Stimulated activated effector memory CD8-positive, alpha-beta T cell treated with anti-CD3 and anti-CD28 coated beads, Interleukin-12 subunit alpha, Interleukin-12 subunit beta, amount 100 ng/mL, for 72 hours (primary cell): ENCODE results near the gene PDCD4.

ENCODE experiments used
- ATAC-seq: fragments of 150-1000 bp; cut with Tn5 transposase; 2 replicates; pipeline ENCODE4 v1.10.0; 2021
- DNase-seq, 2 donors: peaks; one replicate each; pipeline ENCODE4 v3.0.0; 2021 to 2022; ENCODE audit warnings: low spot score in 2 of 2
- H3K27ac Mint-ChIP-seq: one replicate; pipeline ENCODE4 v1.8.0; 2022; ENCODE audit warnings: mild to moderate bottlenecking, mixed read lengths
- H3K36me3 Mint-ChIP-seq: one replicate; pipeline ENCODE4 v1.8.0; 2022; ENCODE audit warnings: mild to moderate bottlenecking, mixed read lengths
- H3K4me1 Mint-ChIP-seq: one replicate; pipeline ENCODE4 v1.8.0; 2022; ENCODE audit warnings: mixed read lengths
- H3K4me3 Mint-ChIP-seq: one replicate; pipeline ENCODE4 v1.8.0; 2022; ENCODE audit warnings: mild to moderate bottlenecking, mixed read lengths
- H3K9me3 Mint-ChIP-seq: one replicate; pipeline ENCODE4 v1.8.0; 2022; ENCODE audit warnings: mixed read lengths

PDCD4 gene

GRCh38 chr10:110871298-110872084 is at the start of gene PDCD4:
TSS of gene PDCD4 (plus strand) at chr10:110871928. CDS start at chr10:110876028, 4,100 bp downstream.
- DNase-seq (peak; percentile 88 to 99), ATAC-seq (peak; percentile 90)
- Mint-ChIP-seq H3K27ac (peak within 1 kb of the TSS; percentile 98), H3K4me3 (peak within 1 kb of the TSS; percentile 81), H3K9me3 (no peaks in the 10 kb centered on the region), H3K36me3 (peaks cover 44% of the 10 kb centered on the region), H3K4me1 (peaks cover 54% of the 10 kb centered on the region)

- H3K9me3 Mint-ChIP-seq: no peaks in the 10 kb centered on the region
Observed at GRCh38 chr10:110822035-110822711, 49.6 kb upstream of the PDCD4 start.

GRCh38 chr10:110822712-110823311 is 48.9 kb upstream of the PDCD4 start:
- Mint-ChIP-seq H3K36me3 (no peaks in the 10 kb centered on the region), H3K27ac (no peak overlapping the region)
- no peak for ATAC-seq

More at GRCh38 chr10:110822035-110822711, 49.6 kb upstream of the PDCD4 start:
- Mint-ChIP-seq H3K36me3 (no peaks in the 10 kb centered on the region), H3K4me3 (no peak overlapping the region), H3K4me1 (peaks cover 6% of the 10 kb centered on the region), H3K27ac (no peak overlapping the region)
- DNase-seq: no peak
- ATAC-seq: no peak

GRCh38 chr10:110824152-110824441 is 47.6 kb upstream of the PDCD4 start:
- DNase-seq: no peak
- no peak for ATAC-seq
- peak overlapping the region; percentile 33 for H3K27ac Mint-ChIP-seq
- H3K4me1 Mint-ChIP-seq: peaks cover 6% of the 10 kb centered on the region
- no peaks in the 10 kb centered on the region for H3K9me3 Mint-ChIP-seq
- no peaks in the 10 kb centered on the region for H3K36me3 Mint-ChIP-seq
- H3K4me3 Mint-ChIP-seq: no peak overlapping the region

More at GRCh38 chr10:110822712-110823311, 48.9 kb upstream of the PDCD4 start:
- DNase-seq: no peak
- Mint-ChIP-seq H3K4me1 (peaks cover 6% of the 10 kb centered on the region), H3K9me3 (no peaks in the 10 kb centered on the region), H3K4me3 (no peak overlapping the region)

- Mint-ChIP-seq H3K4me3 (no peak overlapping the region), H3K9me3 (no peaks in the 10 kb centered on the region), H3K4me1 (peaks cover 6% of the 10 kb centered on the region), H3K27ac (peak overlapping the region; percentile 33), H3K36me3 (no peaks in the 10 kb centered on the region)
- ATAC-seq (no peak), DNase-seq (no peak)
Observed at GRCh38 chr10:110824660-110825059, 47.1 kb upstream of the PDCD4 start.

- H3K9me3 Mint-ChIP-seq: no peaks in the 10 kb centered on the region
- H3K4me3 Mint-ChIP-seq: no peak overlapping the region
- DNase-seq (no peak), ATAC-seq (no peak)
- no peaks in the 10 kb centered on the region for H3K36me3 Mint-ChIP-seq
- no peak overlapping the region for H3K27ac Mint-ChIP-seq
- peaks cover 6% of the 10 kb centered on the region for H3K4me1 Mint-ChIP-seq
Observed at GRCh38 chr10:110825508-110825907, 46.2 kb upstream of the PDCD4 start.

GRCh38 chr10:110827410-110827809 is 44.3 kb upstream of the PDCD4 start:
- ATAC-seq (no peak), DNase-seq (no peak)
- Mint-ChIP-seq H3K4me1 (no peaks in the 10 kb centered on the region), H3K27ac (no peak overlapping the region), H3K9me3 (no peaks in the 10 kb centered on the region), H3K36me3 (no peaks in the 10 kb centered on the region), H3K4me3 (no peak overlapping the region)

GRCh38 chr10:110827875-110828274 is 43.9 kb upstream of the PDCD4 start:
- DNase-seq: no peak
- no peaks in the 10 kb centered on the region for H3K9me3 Mint-ChIP-seq
- ATAC-seq: no peak
- H3K4me1 Mint-ChIP-seq: no peaks in the 10 kb centered on the region
- H3K27ac Mint-ChIP-seq: no peak overlapping the region
- H3K4me3 Mint-ChIP-seq: no peak overlapping the region
- H3K36me3 Mint-ChIP-seq: no peaks in the 10 kb centered on the region

GRCh38 chr10:110828525-110828924 is 43.2 kb upstream of the PDCD4 start:
- H3K27ac Mint-ChIP-seq: no peak overlapping the region
- DNase-seq (no peak), ATAC-seq (no peak)
- H3K4me3 Mint-ChIP-seq: no peak overlapping the region
- no peaks in the 10 kb centered on the region for H3K9me3 Mint-ChIP-seq
- no peaks in the 10 kb centered on the region for H3K4me1 Mint-ChIP-seq
- H3K36me3 Mint-ChIP-seq: no peaks in the 10 kb centered on the region

- no peak overlapping the region for H3K4me3 Mint-ChIP-seq
- no peak for ATAC-seq
- H3K36me3 Mint-ChIP-seq: no peaks in the 10 kb centered on the region
- no peak for DNase-seq
- H3K4me1 Mint-ChIP-seq: peaks cover 5% of the 10 kb centered on the region
- no peak overlapping the region for H3K27ac Mint-ChIP-seq
- no peaks in the 10 kb centered on the region for H3K9me3 Mint-ChIP-seq
Observed at GRCh38 chr10:110829721-110830410, 41.9 kb upstream of the PDCD4 start.

GRCh38 chr10:110833234-110833940 is 38.3 kb upstream of the PDCD4 start:
- no peak for DNase-seq
- Mint-ChIP-seq H3K4me3 (no peak overlapping the region), H3K9me3 (no peaks in the 10 kb centered on the region), H3K36me3 (no peaks in the 10 kb centered on the region), H3K4me1 (peaks cover 10% of the 10 kb centered on the region), H3K27ac (no peak overlapping the region)
- no peak for ATAC-seq

- DNase-seq (no peak), ATAC-seq (no peak)
- H3K4me1 Mint-ChIP-seq: peaks cover 10% of the 10 kb centered on the region
- H3K4me3 Mint-ChIP-seq: no peak overlapping the region
- no peaks in the 10 kb centered on the region for H3K9me3 Mint-ChIP-seq
- H3K36me3 Mint-ChIP-seq: no peaks in the 10 kb centered on the region
- peak overlapping the region; percentile 61 for H3K27ac Mint-ChIP-seq
Observed at GRCh38 chr10:110833941-110834628, 37.6 kb upstream of the PDCD4 start.

- Mint-ChIP-seq H3K4me3 (no peak overlapping the region), H3K27ac (peak overlapping the region; percentile 61), H3K9me3 (no peaks in the 10 kb centered on the region), H3K4me1 (peaks cover 10% of the 10 kb centered on the region), H3K36me3 (no peaks in the 10 kb centered on the region)
- DNase-seq (no peak), ATAC-seq (no peak)
Observed at GRCh38 chr10:110834629-110835301, 37.0 kb upstream of the PDCD4 start.

GRCh38 chr10:110835841-110836240 is 35.9 kb upstream of the PDCD4 start:
- ATAC-seq (no peak), DNase-seq (no peak)
- no peaks in the 10 kb centered on the region for H3K36me3 Mint-ChIP-seq
- H3K27ac Mint-ChIP-seq: no peak overlapping the region
- no peak overlapping the region for H3K4me3 Mint-ChIP-seq
- no peaks in the 10 kb centered on the region for H3K9me3 Mint-ChIP-seq
- H3K4me1 Mint-ChIP-seq: peaks cover 10% of the 10 kb centered on the region
